ENCODE data around the gene PTK6. TPM values are rescaled to one million over a fixed set of nuclear protein-coding genes. Genes with fewer than 3 reads are reported as not detected.

Gene PTK6
- total RNA-seq, 2 experiments from 2014 or later: 0.19 to 0.22 TPM

DNA sequence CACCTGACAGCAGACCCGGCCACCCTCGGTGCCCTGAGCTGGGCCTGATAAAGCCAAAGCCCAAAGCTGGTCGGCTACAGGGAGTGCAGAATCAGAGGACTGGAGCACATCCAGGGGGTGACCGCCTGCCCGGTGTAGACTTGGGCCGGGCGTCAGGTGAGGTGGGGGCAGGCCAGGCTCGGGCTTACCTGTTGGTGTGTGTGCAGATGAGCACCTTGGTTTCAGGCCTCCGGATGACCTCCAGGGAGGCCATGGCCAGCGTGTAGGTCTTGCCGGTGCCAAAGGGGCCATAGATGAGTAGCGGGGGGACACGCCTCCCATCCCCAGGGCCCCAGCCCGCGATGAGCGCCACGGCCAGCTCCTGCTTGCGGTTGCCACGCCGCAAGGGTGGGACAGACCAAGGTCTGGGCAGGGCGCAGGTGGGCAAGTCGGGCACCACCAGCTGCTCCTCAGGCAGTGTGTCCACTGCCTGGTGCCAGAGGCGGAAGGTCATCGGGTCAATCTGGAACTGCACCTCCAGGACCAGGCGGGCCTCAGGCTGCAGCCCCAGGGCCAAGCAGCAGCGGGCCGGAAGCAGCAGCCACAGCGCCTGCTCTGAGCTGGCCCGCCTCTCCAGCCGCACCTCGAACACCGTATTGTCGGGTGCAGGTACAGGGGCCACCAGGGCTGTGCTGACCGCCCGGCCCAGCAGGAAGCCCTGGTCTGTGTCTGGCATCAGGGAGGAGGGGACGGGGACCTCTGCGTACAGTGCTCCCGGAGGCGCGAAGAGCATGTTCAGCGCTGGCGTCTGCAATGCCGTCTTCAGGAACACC lies 31.2 kb upstream of the PTK6 start:
- no peaks in the 10 kb centered on the region for H3K27me3 ChIP-seq (ENCODE audit: control insufficient read depth in 1 of 2, insufficient read depth in 2 of 2, low read length in 2 of 2)
- Mint-ChIP-seq H3K27ac (peak overlapping the region; percentile 33), H3K4me3 (peak overlapping the region; percentile 78), H3K4me1 (ENCODE audit: low read depth) (peaks cover 16% of the 10 kb centered on the region), H3K36me3 (ENCODE audit: low read depth) (no peaks in the 10 kb centered on the region), H3K9me3 (no peaks in the 10 kb centered on the region), H3K27me3 (no peaks in the 10 kb centered on the region)
- peaks cover 0 to 7% of the 10 kb centered on the region in 2 experiments for H3K9me3 ChIP-seq (ENCODE audit: control insufficient read depth in 1 of 2, insufficient read depth in 1 of 2, low read length in 2 of 2)
- POLR2A ChIA-PET: interaction anchor here (0.9 to 3.2 kb wide), 15 partner anchors 10 to 494 kb away, joined by 3 to 16 read pairs (median 4); partner anchors contain the start of genes GMEB2, PPDPF, SAMD10 and TCEA2
- H3K4me1 ChIP-seq (ENCODE audit: insufficient read depth, low read length): peaks cover 47% of the 10 kb centered on the region
- TF ChIP-seq, protein P1, sequence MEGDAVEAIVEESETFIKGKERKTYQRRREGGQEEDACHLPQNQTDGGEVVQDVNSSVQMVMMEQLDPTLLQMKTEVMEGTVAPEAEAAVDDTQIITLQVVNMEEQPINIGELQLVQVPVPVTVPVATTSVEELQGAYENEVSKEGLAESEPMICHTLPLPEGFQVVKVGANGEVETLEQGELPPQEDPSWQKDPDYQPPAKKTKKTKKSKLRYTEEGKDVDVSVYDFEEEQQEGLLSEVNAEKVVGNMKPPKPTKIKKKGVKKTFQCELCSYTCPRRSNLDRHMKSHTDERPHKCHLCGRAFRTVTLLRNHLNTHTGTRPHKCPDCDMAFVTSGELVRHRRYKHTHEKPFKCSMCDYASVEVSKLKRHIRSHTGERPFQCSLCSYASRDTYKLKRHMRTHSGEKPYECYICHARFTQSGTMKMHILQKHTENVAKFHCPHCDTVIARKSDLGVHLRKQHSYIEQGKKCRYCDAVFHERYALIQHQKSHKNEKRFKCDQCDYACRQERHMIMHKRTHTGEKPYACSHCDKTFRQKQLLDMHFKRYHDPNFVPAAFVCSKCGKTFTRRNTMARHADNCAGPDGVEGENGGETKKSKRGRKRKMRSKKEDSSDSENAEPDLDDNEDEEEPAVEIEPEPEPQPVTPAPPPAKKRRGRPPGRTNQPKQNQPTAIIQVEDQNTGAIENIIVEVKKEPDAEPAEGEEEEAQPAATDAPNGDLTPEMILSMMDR (IDR thresholded peaks at IDR 0.05): no peak
- peaks cover 22% of the 10 kb centered on the region for H3K36me3 ChIP-seq (ENCODE audit: insufficient read depth, low read length)
- CTCF ChIA-PET: interaction anchor here (0.7 to 1.7 kb wide), 3 partner anchors 12 to 296 kb away, joined by 3 to 5 read pairs (median 3); partner anchors contain the start of genes PTK6 and TPD52L2
- peak in 3 of 14 experiments; percentile 33 to 47 (median 35) for DNase-seq
- intact Hi-C loops (cut with DNase I, micrococcal nuclease): loop anchor here in 1 of 2 experiments (2.0 kb wide), 1 partner anchor 16 kb away; no protein-coding TSS in a partner anchor
- ATAC-seq (ENCODE audit: poor library complexity): peak; percentile 40
- no peak overlapping the region for H3K27ac ChIP-seq (ENCODE audit: low read depth in 1 of 2, low read length in 2 of 2)
- H3K4me3 ChIP-seq (ENCODE audit: low read length): peak overlapping the region; percentile 52

DNA sequence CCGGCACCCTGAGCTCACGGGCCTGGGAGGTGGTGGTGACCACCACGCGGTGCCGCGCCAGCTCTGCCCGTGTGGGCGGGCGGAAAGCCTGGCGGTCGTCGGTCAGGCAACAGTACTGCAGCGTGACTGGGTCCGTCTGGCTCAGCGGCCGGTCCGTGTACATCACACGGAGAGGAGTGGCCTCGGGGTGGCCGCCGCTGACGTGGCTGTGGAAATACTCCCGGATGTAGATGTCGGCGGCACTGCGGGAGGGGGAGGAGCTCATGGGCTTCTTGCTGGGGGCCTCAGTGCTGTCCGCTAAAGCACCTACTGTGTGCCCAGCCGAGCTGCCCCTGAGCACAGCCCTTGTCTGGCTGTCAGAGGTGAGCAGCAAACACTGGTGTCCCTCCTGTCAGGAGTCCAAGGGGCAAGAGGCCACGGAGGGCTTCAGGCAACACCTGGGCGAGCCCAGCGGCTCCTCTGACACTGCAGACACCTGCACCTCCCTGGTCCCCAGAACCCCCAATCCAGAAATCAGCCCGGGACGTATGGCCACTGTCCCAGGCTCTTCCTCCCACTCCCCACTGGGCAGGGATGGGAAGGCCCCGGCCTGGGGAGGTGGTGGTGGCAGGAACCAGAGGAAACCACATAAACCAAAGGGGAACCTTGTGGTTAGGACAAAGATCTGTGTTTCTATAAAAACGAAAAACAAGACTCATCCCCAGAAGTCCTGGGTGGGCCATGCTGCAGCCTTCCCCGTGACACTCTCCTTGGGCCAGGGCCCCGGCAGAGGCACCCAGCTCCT lies 30.4 kb upstream of the PTK6 start:
- H3K9me3 Mint-ChIP-seq: no peaks in the 10 kb centered on the region
- no peaks in the 10 kb centered on the region for H3K36me3 Mint-ChIP-seq (ENCODE audit: low read depth)
- POLR2A ChIA-PET: interaction anchor here (0.6 to 3.2 kb wide), 14 partner anchors 12 to 495 kb away, joined by 3 to 16 read pairs (median 4); partner anchors contain the start of genes GMEB2, PPDPF, SAMD10 and TCEA2
- TF ChIP-seq, protein P1 (IDR thresholded peaks at IDR 0.05): no peak
- H3K27ac Mint-ChIP-seq: peak overlapping the region; percentile 33
- peak overlapping the region; percentile 52 for H3K4me3 ChIP-seq (ENCODE audit: low read length)
- intact Hi-C loops (cut with DNase I, micrococcal nuclease): loop anchor here in 1 of 2 experiments (2.0 kb wide), 1 partner anchor 15 kb away; no protein-coding TSS in a partner anchor
- H3K27me3 ChIP-seq (ENCODE audit: control insufficient read depth in 1 of 2, insufficient read depth in 2 of 2, low read length in 2 of 2): no peaks in the 10 kb centered on the region
- DNase-seq: peak; percentile 25 to 82 (median 38)
- peak; percentile 57 for ATAC-seq (ENCODE audit: poor library complexity)
- H3K4me1 ChIP-seq (ENCODE audit: insufficient read depth, low read length): peaks cover 39% of the 10 kb centered on the region
- no peak overlapping the region for H3K27ac ChIP-seq (ENCODE audit: low read depth in 1 of 2, low read length in 2 of 2)
- CTCF ChIA-PET: interaction anchor here (0.7 to 1.7 kb wide), 3 partner anchors 13 to 297 kb away, joined by 3 read pairs; partner anchors contain the start of genes PTK6 and TPD52L2
- peak overlapping the region; percentile 78 for H3K4me3 Mint-ChIP-seq
- peaks cover 16% of the 10 kb centered on the region for H3K4me1 Mint-ChIP-seq (ENCODE audit: low read depth)
- peaks cover 0 to 3% of the 10 kb centered on the region in 2 experiments for H3K9me3 ChIP-seq (ENCODE audit: control insufficient read depth in 1 of 2, insufficient read depth in 1 of 2, low read length in 2 of 2)
- H3K27me3 Mint-ChIP-seq: no peaks in the 10 kb centered on the region
- H3K36me3 ChIP-seq (ENCODE audit: insufficient read depth, low read length): peaks cover 23% of the 10 kb centered on the region

DNA sequence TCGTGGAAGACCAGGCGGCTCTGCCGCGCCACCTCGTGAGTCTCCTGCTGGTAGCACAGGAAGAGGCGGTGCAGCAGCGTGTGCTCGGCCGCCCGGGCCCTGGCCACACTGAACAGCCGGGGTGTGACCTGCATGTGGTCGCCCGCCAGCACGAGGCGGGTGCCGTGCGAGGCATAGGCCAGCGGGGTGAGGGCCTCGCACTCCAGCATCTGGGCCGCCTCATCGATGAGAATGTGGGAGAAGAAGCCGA lies 29.9 kb upstream of the PTK6 start:
- H3K4me3 ChIP-seq (ENCODE audit: low read length): no peak overlapping the region
- Mint-ChIP-seq H3K27me3 (no peaks in the 10 kb centered on the region), H3K4me1 (ENCODE audit: low read depth) (peaks cover 16% of the 10 kb centered on the region), H3K36me3 (ENCODE audit: low read depth) (no peaks in the 10 kb centered on the region), H3K27ac (no peak overlapping the region), H3K9me3 (no peaks in the 10 kb centered on the region), H3K4me3 (peak overlapping the region; percentile 30)
- H3K27me3 ChIP-seq (ENCODE audit: control insufficient read depth in 1 of 2, insufficient read depth in 2 of 2, low read length in 2 of 2): no peaks in the 10 kb centered on the region
- ATAC-seq (ENCODE audit: poor library complexity): no peak
- H3K27ac ChIP-seq (ENCODE audit: low read depth in 1 of 2, low read length in 2 of 2): no peak overlapping the region
- DNase-seq: peak in 1 of 14 experiments; percentile 38
- H3K36me3 ChIP-seq (ENCODE audit: insufficient read depth, low read length): peaks cover 28% of the 10 kb centered on the region
- intact Hi-C loops (cut with DNase I, micrococcal nuclease): no loop called here
- ChIA-PET POLR2A (interaction anchor here (0.6 to 3.2 kb wide), 7 partner anchors 12 to 173 kb away, joined by 3 to 16 read pairs (median 5); partner anchors contain the start of gene PPDPF), CTCF (interaction anchor here (1.5 to 1.7 kb wide), 2 partner anchors 14 to 30 kb away, joined by 3 read pairs; partner anchors contain the start of gene PTK6)
- TF ChIP-seq, protein P1 (IDR thresholded peaks at IDR 0.05): no peak
- H3K9me3 ChIP-seq (ENCODE audit: control insufficient read depth in 1 of 2, insufficient read depth in 1 of 2, low read length in 2 of 2): peaks cover 0 to 3% of the 10 kb centered on the region in 2 experiments
- peaks cover 35% of the 10 kb centered on the region for H3K4me1 ChIP-seq (ENCODE audit: insufficient read depth, low read length)

All from CD4-positive, alpha-beta T cell (primary cell).